ENCODE data around the gene KIF16B.

- TF ChIP-seq CTCF (IDR thresholded peaks at IDR 0.05) (no peak), POLR2A (IDR thresholded peaks at IDR 0.05) (no peak), EP300 (IDR thresholded peaks at IDR 0.05) (no peak), POLR2AphosphoS5 (IDR thresholded peaks at IDR 0.05) (no peak)
These were observed 343.4 kb downstream of the KIF16B start for GRCh38 chr20:16229813-16230212.

Data from stomach (tissue), 4 donors.